Cardiac muscle cell (in vitro differentiated cells and primary cell): Measurements from ENCODE around the gene PPFIA2. TPM values are rescaled to one million over a fixed set of nuclear protein-coding genes. Genes with fewer than 3 reads are reported as not detected.

ENCODE experiments used
- DNase-seq, 2 donors: peaks; one replicate each; pipeline versions ENCODE4 v3.0.0 to v3.0.0-alpha.2; 2010 to 2017; ENCODE audit warnings: low read depth in 1 of 2, low spot score in 1 of 2
- H3K27ac ChIP-seq: fragments of 200-600 bp; sonication (generic); 2 replicates; pipeline ENCODE4 v1.5.1; 2016
- H3K27me3 ChIP-seq: fragments of 200-600 bp; sonication (generic); 2 replicates; pipeline ENCODE4 v1.6.0; 2016; ENCODE audit warnings: control low read depth
- H3K36me3 ChIP-seq: fragments of 200-600 bp; sonication (generic); 2 replicates; pipeline ENCODE4 v1.5.1; 2016; ENCODE audit warnings: control low read depth
- H3K4me1 ChIP-seq: fragments of 200-600 bp; sonication (generic); 2 replicates; pipeline ENCODE4 v1.8.1; 2017; ENCODE audit warnings: low read depth, mild to moderate bottlenecking, mixed run types
- H3K4me3 ChIP-seq: fragments of 200-600 bp; sonication (generic); 2 replicates; pipeline ENCODE4 v1.5.1; 2016; ENCODE audit warnings: mild to moderate bottlenecking
- H3K9me3 ChIP-seq: fragments of 200-600 bp; sonication (generic); 2 replicates; pipeline ENCODE4 v1.5.1; 2017; ENCODE audit warnings: low read depth, mild to moderate bottlenecking, control low read depth
- CTCF ChIP-seq: IDR thresholded peaks from 2 replicates; pipeline ENCODE4 v1.5.1; 2012; ENCODE audit warnings: low read depth, mild to moderate bottlenecking, low read length
- polyA plus RNA-seq: library from polyadenylated mRNA; unstranded; fragments of >200 nt; fragmentation: Nextera tagmentation; extraction: Ambion mirVana; gene quantifications from 2 replicates; pipeline ENCODE4 v1.2.1, GENCODE V29; 2016
- total RNA-seq: library from RNA; depleted of rRNA; stranded (reverse); fragments of >200 nt; gene quantifications from 2 replicates; pipeline ENCODE4 v1.2.3, GENCODE V29; 2016

PPFIA2 gene
- total and polyA plus RNA-seq, 2 experiments from 2014 or later, result 17.1 to 53.5 TPM

DNA sequence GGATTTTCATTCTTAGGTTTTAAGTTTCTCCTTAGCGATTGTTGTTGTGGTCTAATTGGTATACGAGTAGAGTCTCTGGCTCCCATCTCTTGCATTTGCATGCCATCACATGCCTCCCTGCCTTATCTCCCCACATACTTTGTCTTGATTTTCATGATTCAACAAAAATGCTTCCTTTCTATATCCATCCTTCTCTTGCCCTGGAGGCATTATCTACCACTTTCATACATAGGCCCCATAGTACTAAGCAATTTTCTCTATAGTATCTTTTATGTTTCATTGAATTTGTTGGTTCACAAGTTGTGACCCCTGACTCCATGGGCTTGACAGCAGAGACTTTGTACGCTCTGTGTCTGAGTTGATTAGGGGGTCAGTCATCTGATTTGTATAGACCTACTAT lies 455.2 kb downstream of the PPFIA2 start:
- no peak for TF ChIP-seq CTCF
- Histone ChIP-seq H3K27ac (no peak overlapping the region), H3K4me3 (no peak overlapping the region), H3K36me3 (no peaks in the 10 kb centered on the region), H3K27me3 (no peaks in the 10 kb centered on the region), H3K4me1 (no peaks in the 10 kb centered on the region), H3K9me3 (no peaks in the 10 kb centered on the region)
- DNase-seq, result no peak

- no peak for TF ChIP-seq CTCF
- no peaks in the 10 kb centered on the region for H3K36me3 ChIP-seq
- no peaks in the 10 kb centered on the region for H3K9me3 ChIP-seq
- DNase-seq, result peak; percentile 10 to 43
- H3K4me3 ChIP-seq, result no peak overlapping the region
- no peaks in the 10 kb centered on the region for H3K27me3 ChIP-seq
- peaks cover 14% of the 10 kb centered on the region for H3K4me1 ChIP-seq
- no peak overlapping the region for H3K27ac ChIP-seq
Observed at GRCh38 chr12:81300454-81300853, 458.7 kb downstream of the PPFIA2 start.

GRCh38 chr12:81297601-81298000 lies 461.5 kb downstream of the PPFIA2 start:
- peaks cover 3% of the 10 kb centered on the region for H3K36me3 ChIP-seq
- no peak for DNase-seq
- no peaks in the 10 kb centered on the region for H3K27me3 ChIP-seq
- TF ChIP-seq CTCF, result no peak
- no peak overlapping the region for H3K27ac ChIP-seq
- H3K9me3 ChIP-seq, result no peaks in the 10 kb centered on the region
- peaks cover 14% of the 10 kb centered on the region for H3K4me1 ChIP-seq
- H3K4me3 ChIP-seq, result no peak overlapping the region

GRCh38 chr12:81296556-81297305 lies 462.4 kb downstream of the PPFIA2 start:
- TF ChIP-seq CTCF, result no peak
- no peak overlapping the region for H3K4me3 ChIP-seq
- no peaks in the 10 kb centered on the region for H3K27me3 ChIP-seq
- peaks cover 14% of the 10 kb centered on the region for H3K4me1 ChIP-seq
- peak in 1 of 2 donors; percentile 44 for DNase-seq
- no peak overlapping the region for H3K27ac ChIP-seq
- no peaks in the 10 kb centered on the region for H3K9me3 ChIP-seq
- peaks cover 3% of the 10 kb centered on the region for H3K36me3 ChIP-seq

DNA sequence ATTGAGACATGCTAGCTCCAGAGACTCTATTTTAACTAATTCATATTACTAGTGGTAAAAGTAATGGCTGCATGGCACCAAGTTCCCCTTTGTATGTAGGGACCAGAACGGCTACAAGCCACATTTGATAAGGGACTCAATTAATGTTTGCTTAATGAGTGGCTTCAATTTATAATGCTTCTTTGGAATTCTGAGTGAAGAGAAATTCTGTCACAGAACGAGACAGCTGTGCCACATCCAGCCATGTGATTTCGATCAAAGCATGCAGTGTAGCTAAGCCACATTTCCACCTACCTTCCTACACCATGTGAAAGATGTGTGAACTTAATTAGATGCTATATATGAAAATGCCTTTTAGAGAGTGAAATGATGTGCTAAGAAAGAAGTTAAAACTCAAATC lies 463.9 kb downstream of the PPFIA2 start:
- DNase-seq, result no peak

More for the DNA sequence above, 463.9 kb downstream of the PPFIA2 start:
- Histone ChIP-seq H3K4me1 (peaks cover 14% of the 10 kb centered on the region), H3K9me3 (no peaks in the 10 kb centered on the region), H3K27me3 (no peaks in the 10 kb centered on the region), H3K36me3 (peaks cover 3% of the 10 kb centered on the region), H3K4me3 (no peak overlapping the region), H3K27ac (no peak overlapping the region)
- no peak for TF ChIP-seq CTCF
